ENCODE results near the gene RAD21L1. TPM values are rescaled to one million over a fixed set of nuclear protein-coding genes. Genes with fewer than 3 reads are reported as not detected.

The RAD21L1 gene
- total RNA-seq, 1 experiment from 2014 or later, result not detected

DNA sequence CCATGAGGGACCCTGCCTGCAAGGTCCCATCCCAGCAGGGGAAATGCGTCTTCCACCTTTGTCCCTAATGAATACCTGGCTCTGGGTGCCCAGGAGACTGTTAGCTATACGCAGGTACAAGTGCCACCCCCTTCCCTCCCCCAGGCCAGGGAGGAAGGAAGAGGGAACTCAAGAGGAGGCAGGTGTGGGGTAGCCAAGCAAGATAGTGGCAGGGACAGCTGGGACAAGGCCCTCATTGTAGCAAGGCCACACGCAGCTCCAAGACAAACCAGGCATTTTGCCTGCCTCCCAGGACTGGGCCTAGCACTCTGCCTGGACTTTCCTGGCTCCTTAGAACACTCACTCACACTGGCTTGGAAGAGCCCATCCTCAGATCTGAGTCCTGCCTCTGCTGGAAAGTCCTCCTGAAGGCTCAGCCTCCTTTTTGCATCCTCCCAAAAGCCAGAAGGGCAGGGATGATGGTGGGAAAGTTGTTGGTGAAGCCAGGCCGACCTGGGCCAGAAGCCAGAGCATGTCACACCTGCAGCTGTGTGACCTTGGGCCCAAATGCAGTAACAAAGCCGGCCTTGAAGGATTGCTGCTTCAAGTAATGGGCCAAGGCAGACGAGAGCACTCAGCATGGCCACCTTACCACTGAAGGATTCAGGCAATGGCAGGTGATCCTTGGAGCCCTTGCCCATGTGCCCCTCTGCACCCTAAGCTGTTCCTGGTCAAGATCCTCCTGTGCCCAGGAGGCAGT is 68.0 kb downstream of the RAD21L1 start:
- no TSS peak for BruUV-seq (replicated peaks)
- CTCF ChIA-PET, result no interaction called here
- Mint-ChIP-seq H3K4me3 (ENCODE audit: low read depth, unreplicated experiment) (no peak overlapping the region), H3K36me3 (ENCODE audit: insufficient read depth, unreplicated experiment) (peaks cover 6% of the 10 kb centered on the region), H3K27me3 (ENCODE audit: unreplicated experiment) (peaks cover 19% of the 10 kb centered on the region), H3K9me3 (ENCODE audit: low read depth, unreplicated experiment) (no peaks in the 10 kb centered on the region), H3K4me1 (ENCODE audit: low read depth, unreplicated experiment) (no peaks in the 10 kb centered on the region), H3K27ac (ENCODE audit: unreplicated experiment) (no peak overlapping the region)
- TF ChIP-seq CTCF (IDR thresholded peaks at IDR 0.05; ENCODE audit: unreplicated experiment), result no peak
- no peak for DNase-seq
- intact Hi-C loops (cut with micrococcal nuclease; ENCODE audit: unreplicated experiment), result no loop called here

GRCh38 chr20:1294497-1294896 is 68.7 kb downstream of the RAD21L1 start:
- H3K4me3 Mint-ChIP-seq (ENCODE audit: low read depth, unreplicated experiment), result no peak overlapping the region
- no peaks in the 10 kb centered on the region for H3K9me3 Mint-ChIP-seq (ENCODE audit: low read depth, unreplicated experiment)
- CTCF ChIA-PET, result no interaction called here
- TF ChIP-seq CTCF (IDR thresholded peaks at IDR 0.05; ENCODE audit: unreplicated experiment), result no peak
- intact Hi-C loops (cut with micrococcal nuclease; ENCODE audit: unreplicated experiment), result no loop called here
- no TSS peak for BruUV-seq (replicated peaks)
- peaks cover 6% of the 10 kb centered on the region for H3K36me3 Mint-ChIP-seq (ENCODE audit: insufficient read depth, unreplicated experiment)
- DNase-seq, result no peak
- H3K27ac Mint-ChIP-seq (ENCODE audit: unreplicated experiment), result no peak overlapping the region
- H3K27me3 Mint-ChIP-seq (ENCODE audit: unreplicated experiment), result peaks cover 19% of the 10 kb centered on the region
- H3K4me1 Mint-ChIP-seq (ENCODE audit: low read depth, unreplicated experiment), result no peaks in the 10 kb centered on the region

DNA sequence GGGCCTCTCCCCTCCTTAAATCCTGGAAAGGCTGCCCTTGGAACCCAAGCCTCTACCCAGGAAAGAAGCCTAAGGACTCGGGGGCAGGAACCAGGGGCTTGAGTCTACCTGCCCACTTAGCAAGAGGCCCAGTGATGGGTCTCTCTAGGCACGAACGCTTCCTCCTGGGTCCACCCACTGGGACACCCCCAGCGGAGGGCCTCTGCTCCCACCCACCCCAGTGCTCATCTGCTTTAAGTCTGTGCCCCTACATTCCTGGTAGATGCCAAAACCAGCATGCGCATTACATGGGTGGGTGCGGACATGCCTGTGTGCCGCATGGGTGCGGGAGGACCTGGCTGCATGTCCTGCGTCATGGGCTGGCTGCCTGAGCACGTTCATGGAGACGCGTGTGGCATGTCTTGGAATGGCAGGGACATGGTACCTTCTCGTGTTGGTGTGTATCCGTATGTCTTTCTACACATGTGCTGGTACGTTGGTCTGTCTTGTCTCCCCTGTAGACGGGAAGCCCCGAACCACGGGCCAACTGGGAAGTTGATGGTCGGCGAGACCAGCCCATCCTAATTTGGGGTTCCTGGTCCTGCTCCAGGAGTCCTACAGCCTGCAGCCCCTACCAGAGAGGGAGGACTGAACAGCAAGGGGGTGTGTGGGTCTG is 69.6 kb downstream of the RAD21L1 start:
- H3K36me3 Mint-ChIP-seq (ENCODE audit: insufficient read depth, unreplicated experiment), result peaks cover 6% of the 10 kb centered on the region
- DNase-seq, result no peak
- intact Hi-C loops (cut with micrococcal nuclease; ENCODE audit: unreplicated experiment), result no loop called here
- no peak overlapping the region for H3K27ac Mint-ChIP-seq (ENCODE audit: unreplicated experiment)
- no peak for TF ChIP-seq CTCF (IDR thresholded peaks at IDR 0.05; ENCODE audit: unreplicated experiment)
- H3K27me3 Mint-ChIP-seq (ENCODE audit: unreplicated experiment), result peaks cover 19% of the 10 kb centered on the region
- CTCF ChIA-PET, result no interaction called here
- H3K9me3 Mint-ChIP-seq (ENCODE audit: low read depth, unreplicated experiment), result no peaks in the 10 kb centered on the region
- no TSS peak for BruUV-seq (replicated peaks)
- no peak overlapping the region for H3K4me3 Mint-ChIP-seq (ENCODE audit: low read depth, unreplicated experiment)
- H3K4me1 Mint-ChIP-seq (ENCODE audit: low read depth, unreplicated experiment), result no peaks in the 10 kb centered on the region

DNA sequence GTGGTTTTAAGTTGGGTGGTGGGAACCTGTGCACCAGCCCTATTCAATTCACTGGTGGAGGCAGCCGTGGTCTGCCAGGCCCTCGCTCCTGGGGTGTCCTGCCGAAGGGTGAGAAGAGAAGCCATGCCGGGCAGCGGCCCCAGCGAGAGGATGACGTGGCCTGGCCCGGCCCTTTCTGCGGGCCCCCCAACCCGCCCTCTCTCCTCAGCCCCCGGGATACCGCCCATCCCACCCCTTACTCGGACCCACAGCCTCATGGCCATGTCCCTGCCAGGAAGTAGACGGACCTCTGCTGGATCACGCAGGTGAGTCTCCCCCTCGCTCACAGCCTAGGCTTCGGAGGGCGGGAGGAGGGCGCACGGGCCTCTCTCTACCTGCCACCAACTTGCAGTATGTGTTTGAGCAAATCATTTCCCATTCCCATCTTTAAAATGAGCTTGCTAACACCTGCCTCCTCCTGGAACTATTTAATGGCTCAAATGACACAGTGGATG is 70.3 kb downstream of the RAD21L1 start:
- no peak for TF ChIP-seq CTCF (IDR thresholded peaks at IDR 0.05; ENCODE audit: unreplicated experiment)
- Mint-ChIP-seq H3K4me3 (ENCODE audit: low read depth, unreplicated experiment) (no peak overlapping the region), H3K27ac (ENCODE audit: unreplicated experiment) (no peak overlapping the region), H3K36me3 (ENCODE audit: insufficient read depth, unreplicated experiment) (peaks cover 11% of the 10 kb centered on the region), H3K9me3 (ENCODE audit: low read depth, unreplicated experiment) (no peaks in the 10 kb centered on the region), H3K4me1 (ENCODE audit: low read depth, unreplicated experiment) (peaks cover 6% of the 10 kb centered on the region), H3K27me3 (ENCODE audit: unreplicated experiment) (peaks cover 19% of the 10 kb centered on the region)
- intact Hi-C loops (cut with micrococcal nuclease; ENCODE audit: unreplicated experiment), result no loop called here
- BruUV-seq (replicated peaks), result no TSS peak
- CTCF ChIA-PET, result no interaction called here
- no peak for DNase-seq

Measured in Calu3 (cell line).